Liver (tissue), 9 donors: ENCODE results near the gene LBP. TPM values are rescaled to one million over a fixed set of nuclear protein-coding genes. Genes with fewer than 3 reads are reported as not detected.
"Not testable (repeated sequence)": the region's sequence is repeated elsewhere in the genome, so short reads cannot be mapped to it uniquely, and the experiment has no call there.

Source experiments
- DNase-seq: peaks from one replicate; pipeline ENCODE4 v3.0.0-alpha.2; 2017; ENCODE audit warnings: low spot score
- H3K27ac ChIP-seq, 2 donors: one replicate each; pipeline ENCODE4 v1.7.0; 2013; ENCODE audit warnings: inconsistent platforms in 2 of 2, low read length in 2 of 2, control low read depth in 1 of 2, low read depth in 1 of 2, mild to moderate bottlenecking in 1 of 2
- H3K27me3 ChIP-seq, 4 donors: one replicate each; pipeline versions ENCODE4 v1.6.1 to v1.7.0; 2013; ENCODE audit warnings: low read length in 3 of 4, inconsistent platforms in 1 of 4, mild to moderate bottlenecking in 1 of 4, moderate library complexity in 1 of 4; ENCODE audit not compliant: control insufficient read depth in 4 of 4, insufficient read depth in 4 of 4
- H3K36me3 ChIP-seq, 4 donors: one replicate each; pipeline versions ENCODE4 v1.6.1 to v1.7.0; 2013; ENCODE audit warnings: low read length in 3 of 4, mild to moderate bottlenecking in 3 of 4, low read depth in 1 of 4, moderate library complexity in 1 of 4; ENCODE audit not compliant: control insufficient read depth in 4 of 4, insufficient read depth in 3 of 4
- H3K4me1 ChIP-seq, 4 donors: one replicate each; pipeline versions ENCODE4 v1.6.1 to v1.7.0; 2013; ENCODE audit warnings: low read length in 3 of 4, mild to moderate bottlenecking in 3 of 4, moderate library complexity in 1 of 4; ENCODE audit not compliant: control insufficient read depth in 4 of 4, insufficient read depth in 4 of 4
- H3K4me3 ChIP-seq, 3 donors: one replicate each; pipeline versions ENCODE4 v1.6.1 to v1.7.0; 2013; ENCODE audit warnings: low read length in 3 of 3, control low read depth in 1 of 3, low read depth in 1 of 3, mild to moderate bottlenecking in 1 of 3
- H3K9ac ChIP-seq, 2 donors: one replicate each; pipeline ENCODE4 v1.7.0; 2013; ENCODE audit warnings: low read length in 2 of 2, mild to moderate bottlenecking in 2 of 2, moderate library complexity in 2 of 2, control low read depth in 1 of 2, low read depth in 1 of 2
- H3K9me3 ChIP-seq, 4 donors: one replicate each; pipeline versions ENCODE4 v1.6.1 to v1.7.0; 2013; ENCODE audit warnings: low read length in 3 of 4; ENCODE audit not compliant: control insufficient read depth in 4 of 4
- EGR1 ChIP-seq, 2 donors: IDR thresholded peaks; 2 replicates each; pipeline ENCODE4 v1.6.1; 2016 to 2018; ENCODE audit warnings: antibody characterized with exemption in 2 of 2, low read depth in 2 of 2
- FOXA1 ChIP-seq: IDR thresholded peaks from 2 replicates; pipeline ENCODE4 v1.6.1; 2016; ENCODE audit warnings: antibody characterized with exemption
- FOXA2 ChIP-seq: IDR thresholded peaks from 2 replicates; pipeline ENCODE4 v1.6.1; 2016; ENCODE audit warnings: antibody characterized with exemption
- GABPA ChIP-seq, 2 donors: IDR thresholded peaks in 1 of 2; conservative IDR thresholded peaks in 1 of 2; 2 replicates each; pipeline ENCODE4 v1.6.1; 2016; ENCODE audit warnings: antibody characterized with exemption in 2 of 2, mild to moderate bottlenecking in 1 of 2, moderate library complexity in 1 of 2
- HNF4A ChIP-seq, 2 donors: conservative IDR thresholded peaks; 2 replicates each; pipeline ENCODE4 v1.6.1; 2016; ENCODE audit warnings: antibody characterized with exemption in 2 of 2, mild to moderate bottlenecking in 2 of 2
- MAX ChIP-seq: IDR thresholded peaks from 2 replicates; pipeline ENCODE4 v1.6.1; 2016; ENCODE audit warnings: antibody characterized with exemption
- RAD21 ChIP-seq, 2 donors: IDR thresholded peaks; 2 replicates each; pipeline ENCODE4 v1.6.1; 2016; ENCODE audit warnings: antibody characterized with exemption in 2 of 2, mild to moderate bottlenecking in 2 of 2
- RXRA ChIP-seq, 2 donors: IDR thresholded peaks; 2 replicates each; pipeline ENCODE4 v1.6.1; 2017 to 2018; ENCODE audit warnings: antibody characterized with exemption in 2 of 2, mild to moderate bottlenecking in 1 of 2
- SP1 ChIP-seq: IDR thresholded peaks from 2 replicates; pipeline ENCODE4 v1.6.1; 2018; ENCODE audit warnings: antibody characterized with exemption, mild to moderate bottlenecking
- TAF1 ChIP-seq: conservative IDR thresholded peaks from 2 replicates; pipeline ENCODE4 v1.6.1; 2016; ENCODE audit warnings: antibody characterized with exemption, mild to moderate bottlenecking
- YY1 ChIP-seq: IDR thresholded peaks from 2 replicates; pipeline ENCODE4 v1.6.1; 2016; ENCODE audit warnings: antibody characterized with exemption, mild to moderate bottlenecking
- ZBTB33 ChIP-seq: IDR thresholded peaks from 2 replicates; pipeline ENCODE4 v1.6.1; 2016; ENCODE audit warnings: antibody characterized with exemption
- WGBS: extraction: QIAGEN DNeasy Blood & Tissue Kit; methylation state at CpG from one replicate; pipeline ENCODE4 v1.1.7; 2013; 5-methylcytosine and 5-hydroxymethylcytosine counted together
- polyA plus RNA-seq, 2 donors: library from polyadenylated mRNA; stranded (reverse) in 1 of 2; unstranded in 1 of 2; fragments of 200-250 nt in 1 of 2; fragments of >200 nt in 1 of 2; fragmentation: Nextera tagmentation in 1 of 2; extraction: Ambion mirVana in 1 of 2; gene quantifications; one replicate each; pipeline versions ENCODE4 v1.2.1 to v1.2.3, GENCODE V29; 2013 to 2015
- total RNA-seq, 2 donors: library from RNA; depleted of rRNA; stranded (reverse); fragments of >200 nt; gene quantifications; one replicate each; pipeline ENCODE4 v1.2.3, GENCODE V29; 2014
- TF ChIP-seq, protein P1 (sequence below): fragments of 150-350 bp; IDR thresholded peaks from 2 replicates; pipeline ENCODE4 v1.5.1; 2017; ENCODE audit warnings: improper control_type of control experiment, low read depth, low read length; ENCODE audit not compliant: missing input control
- TF ChIP-seq, protein P2 (sequence below): IDR thresholded peaks from 2 replicates; pipeline ENCODE4 v1.6.1; 2016; ENCODE audit warnings: antibody characterized with exemption, mild to moderate bottlenecking
- TF ChIP-seq, protein P3 (sequence below): IDR thresholded peaks from 2 replicates; pipeline ENCODE4 v1.6.1; 2016; ENCODE audit warnings: antibody characterized with exemption
- donor health status: healthy.
- donor health status: healthy.
- donor health status: healthy.
- donor health status: healthy.
- donor health status: healthy.

The LBP gene
- total and polyA plus RNA-seq, 4 donors, result 561 to 1,485 (median 1,083) TPM

DNA sequence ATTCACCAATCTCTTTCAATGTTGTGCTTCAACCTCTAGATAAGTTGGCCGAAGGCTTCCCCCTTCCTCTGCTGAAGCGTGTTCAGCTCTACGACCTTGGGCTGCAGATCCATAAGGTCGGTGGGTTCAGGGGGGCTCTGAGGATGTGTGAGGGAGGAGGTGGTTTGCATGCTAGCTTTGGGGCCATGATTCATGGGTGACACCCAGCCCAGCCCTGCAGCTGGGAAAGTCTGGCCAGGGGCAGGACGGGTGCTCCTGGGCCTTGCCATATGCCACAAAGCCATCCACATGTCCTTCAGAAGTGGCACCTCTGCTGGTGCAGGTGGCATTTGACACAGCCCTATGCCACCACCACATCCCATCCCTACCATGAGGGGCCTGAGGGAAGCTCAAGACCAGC is 27.6 kb downstream of the LBP start:
- H3K36me3 ChIP-seq, result peaks cover 18 to 81% (median 64%) of the 10 kb centered on the region in 4 donors
- no peaks in the 10 kb centered on the region for H3K27me3 ChIP-seq
- no peak overlapping the region for H3K9ac ChIP-seq
- WGBS, result 92% methylated on average over 5 of the region's 5 CpGs
- no peak overlapping the region for H3K27ac ChIP-seq
- DNase-seq, result no peak
- TF ChIP-seq TAF1, result no peak
- TF ChIP-seq FOXA1, result no peak
- TF ChIP-seq RAD21 (IDR thresholded peaks at IDR 0.05), result no peak
- no peak for TF ChIP-seq FOXA2
- no peak for TF ChIP-seq ZBTB33
- TF ChIP-seq, protein P1, sequence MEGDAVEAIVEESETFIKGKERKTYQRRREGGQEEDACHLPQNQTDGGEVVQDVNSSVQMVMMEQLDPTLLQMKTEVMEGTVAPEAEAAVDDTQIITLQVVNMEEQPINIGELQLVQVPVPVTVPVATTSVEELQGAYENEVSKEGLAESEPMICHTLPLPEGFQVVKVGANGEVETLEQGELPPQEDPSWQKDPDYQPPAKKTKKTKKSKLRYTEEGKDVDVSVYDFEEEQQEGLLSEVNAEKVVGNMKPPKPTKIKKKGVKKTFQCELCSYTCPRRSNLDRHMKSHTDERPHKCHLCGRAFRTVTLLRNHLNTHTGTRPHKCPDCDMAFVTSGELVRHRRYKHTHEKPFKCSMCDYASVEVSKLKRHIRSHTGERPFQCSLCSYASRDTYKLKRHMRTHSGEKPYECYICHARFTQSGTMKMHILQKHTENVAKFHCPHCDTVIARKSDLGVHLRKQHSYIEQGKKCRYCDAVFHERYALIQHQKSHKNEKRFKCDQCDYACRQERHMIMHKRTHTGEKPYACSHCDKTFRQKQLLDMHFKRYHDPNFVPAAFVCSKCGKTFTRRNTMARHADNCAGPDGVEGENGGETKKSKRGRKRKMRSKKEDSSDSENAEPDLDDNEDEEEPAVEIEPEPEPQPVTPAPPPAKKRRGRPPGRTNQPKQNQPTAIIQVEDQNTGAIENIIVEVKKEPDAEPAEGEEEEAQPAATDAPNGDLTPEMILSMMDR, result no peak
- no peak for TF ChIP-seq SP1
- TF ChIP-seq, protein P2, sequence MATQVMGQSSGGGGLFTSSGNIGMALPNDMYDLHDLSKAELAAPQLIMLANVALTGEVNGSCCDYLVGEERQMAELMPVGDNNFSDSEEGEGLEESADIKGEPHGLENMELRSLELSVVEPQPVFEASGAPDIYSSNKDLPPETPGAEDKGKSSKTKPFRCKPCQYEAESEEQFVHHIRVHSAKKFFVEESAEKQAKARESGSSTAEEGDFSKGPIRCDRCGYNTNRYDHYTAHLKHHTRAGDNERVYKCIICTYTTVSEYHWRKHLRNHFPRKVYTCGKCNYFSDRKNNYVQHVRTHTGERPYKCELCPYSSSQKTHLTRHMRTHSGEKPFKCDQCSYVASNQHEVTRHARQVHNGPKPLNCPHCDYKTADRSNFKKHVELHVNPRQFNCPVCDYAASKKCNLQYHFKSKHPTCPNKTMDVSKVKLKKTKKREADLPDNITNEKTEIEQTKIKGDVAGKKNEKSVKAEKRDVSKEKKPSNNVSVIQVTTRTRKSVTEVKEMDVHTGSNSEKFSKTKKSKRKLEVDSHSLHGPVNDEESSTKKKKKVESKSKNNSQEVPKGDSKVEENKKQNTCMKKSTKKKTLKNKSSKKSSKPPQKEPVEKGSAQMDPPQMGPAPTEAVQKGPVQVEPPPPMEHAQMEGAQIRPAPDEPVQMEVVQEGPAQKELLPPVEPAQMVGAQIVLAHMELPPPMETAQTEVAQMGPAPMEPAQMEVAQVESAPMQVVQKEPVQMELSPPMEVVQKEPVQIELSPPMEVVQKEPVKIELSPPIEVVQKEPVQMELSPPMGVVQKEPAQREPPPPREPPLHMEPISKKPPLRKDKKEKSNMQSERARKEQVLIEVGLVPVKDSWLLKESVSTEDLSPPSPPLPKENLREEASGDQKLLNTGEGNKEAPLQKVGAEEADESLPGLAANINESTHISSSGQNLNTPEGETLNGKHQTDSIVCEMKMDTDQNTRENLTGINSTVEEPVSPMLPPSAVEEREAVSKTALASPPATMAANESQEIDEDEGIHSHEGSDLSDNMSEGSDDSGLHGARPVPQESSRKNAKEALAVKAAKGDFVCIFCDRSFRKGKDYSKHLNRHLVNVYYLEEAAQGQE, result no peak
- no peak for TF ChIP-seq RXRA (IDR thresholded peaks at IDR 0.05)
- TF ChIP-seq HNF4A (conservative IDR thresholded peaks at IDR 0.05), result no peak
- no peak for TF ChIP-seq GABPA (IDR thresholded peaks at IDR 0.05 in 1 of 2, conservative IDR thresholded peaks at IDR 0.05 in 1 of 2)
- no peak for TF ChIP-seq EGR1 (IDR thresholded peaks at IDR 0.05; ENCODE audit: low read depth in 2 of 2)
- no peak for TF ChIP-seq YY1
- peaks cover 0 to 18% (median 6%) of the 10 kb centered on the region in 4 donors for H3K4me1 ChIP-seq
- no peaks in the 10 kb centered on the region for H3K9me3 ChIP-seq
- no peak overlapping the region for H3K4me3 ChIP-seq

DNA sequence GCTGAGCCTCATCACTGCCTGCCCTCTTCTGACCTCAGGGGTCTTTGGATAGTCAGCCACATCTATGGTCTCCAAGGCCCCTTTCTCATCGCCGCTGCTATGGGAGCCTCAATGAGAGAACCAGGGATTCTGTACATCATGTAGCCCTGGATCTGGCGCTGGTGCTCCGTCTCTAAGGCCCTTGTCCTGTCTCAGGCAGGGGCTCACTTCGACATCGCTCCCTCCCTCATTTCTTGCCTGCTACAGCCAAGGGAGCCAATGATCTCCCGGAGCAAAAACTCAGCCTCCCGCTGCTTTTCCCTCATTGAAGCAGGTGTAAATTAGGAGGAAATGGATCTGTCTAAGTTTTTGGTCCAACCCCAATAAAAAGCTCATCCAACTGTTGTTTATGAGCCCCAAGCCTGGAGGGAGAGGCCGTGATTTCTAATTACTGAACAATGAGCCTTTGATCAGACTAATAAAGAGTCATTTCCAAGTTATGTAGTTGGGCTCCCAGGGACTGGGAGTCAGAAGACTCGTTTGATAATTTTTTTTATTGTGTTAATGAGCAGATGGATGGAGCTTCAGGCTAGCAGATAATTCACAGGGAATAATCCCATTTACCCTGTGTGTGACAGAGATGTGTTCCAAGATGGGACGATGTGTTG is 30.9 kb downstream of the LBP start:
- no peaks in the 10 kb centered on the region for H3K27me3 ChIP-seq
- TF ChIP-seq, protein P1, result no peak
- TF ChIP-seq TAF1 (no peak), MAX (no peak)
- TF ChIP-seq, protein P3, sequence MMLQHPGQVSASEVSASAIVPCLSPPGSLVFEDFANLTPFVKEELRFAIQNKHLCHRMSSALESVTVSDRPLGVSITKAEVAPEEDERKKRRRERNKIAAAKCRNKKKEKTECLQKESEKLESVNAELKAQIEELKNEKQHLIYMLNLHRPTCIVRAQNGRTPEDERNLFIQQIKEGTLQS, result no peak
- no peak overlapping the region for H3K9ac ChIP-seq
- no peak overlapping the region for H3K4me3 ChIP-seq
- WGBS, result 89% methylated on average over 11 of the region's 11 CpGs
- peak overlapping the region in 1 of 2 donors; percentile 25 for H3K27ac ChIP-seq
- no peak for DNase-seq
- peaks cover 17 to 62% (median 46%) of the 10 kb centered on the region in 4 donors for H3K36me3 ChIP-seq
- no peaks in the 10 kb centered on the region for H3K9me3 ChIP-seq
- H3K4me1 ChIP-seq, result peaks cover 0 to 2% (median 0%) of the 10 kb centered on the region in 4 donors

DNA sequence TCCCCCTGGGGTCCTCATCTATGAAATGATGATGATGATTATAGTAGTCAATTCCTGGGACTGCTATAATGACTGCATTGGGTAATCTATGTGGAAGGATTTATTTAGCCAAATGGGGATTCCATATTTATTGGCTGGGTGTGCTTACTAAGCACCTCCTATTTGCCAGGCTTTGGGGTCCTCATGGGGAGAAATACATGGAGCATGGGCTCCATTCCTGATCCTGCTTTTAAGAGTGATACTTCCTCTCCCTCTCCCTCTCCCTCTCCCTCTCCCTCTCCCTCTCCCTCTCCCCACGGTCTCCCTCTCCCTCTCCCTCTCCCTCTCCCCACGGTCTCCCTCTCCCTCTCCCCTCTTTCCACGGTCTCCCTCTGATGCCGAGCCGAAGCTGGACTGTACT is 31.6 kb downstream of the LBP start:
- not testable (repeated sequence) for H3K4me3 ChIP-seq, H3K9ac ChIP-seq, H3K4me1 ChIP-seq, H3K27ac ChIP-seq, DNase-seq, H3K9me3 ChIP-seq, H3K27me3 ChIP-seq
- WGBS, result 80% methylated on average over 1 of the region's 5 CpGs
- H3K36me3 ChIP-seq, result peaks cover 17 to 62% (median 43%) of the 10 kb centered on the region in 4 donors
